GM13976 (cell line): ENCODE measurements around the gene CSTB.

Experiments used
- DNase-seq: peaks from one replicate; pipeline ENCODE4 v3.0.0; 2012; ENCODE audit warnings: low spot score
- CTCF ChIP-seq: IDR thresholded peaks from 2 replicates; pipeline ENCODE4 v1.5.1; 2012; ENCODE audit warnings: borderline replicate concordance, mild to moderate bottlenecking; ENCODE audit not compliant: insufficient read depth; ENCODE audit errors: extremely low read depth, missing control alignments, control extremely low read depth
- in situ Hi-C: fragments of 300-500 bp; cut with MboI; formaldehyde crosslinking; loops from one replicate; pipeline ENCODE4 v1.12.0; 2022; ENCODE audit warnings: low sequenced_read_pairs, mixed read lengths, inconsistent platforms; ENCODE audit not compliant: unreplicated experiment

CSTB gene

GRCh38 chr21:43810505-43811261 lies 34.6 kb upstream of the CSTB start:
- peak; percentile 93 for TF ChIP-seq CTCF
- peak; percentile 97 for DNase-seq
- in situ Hi-C loops: loop anchor here (10.0 to 25.0 kb wide), 3 partner anchors 134 to 477 kb away; partner anchors contain the start of gene AIRE

GRCh38 chr21:43809853-43810504 lies 33.9 kb upstream of the CSTB start:
- TF ChIP-seq CTCF: no peak
- in situ Hi-C loops: loop anchor here (10.0 to 25.0 kb wide), 3 partner anchors 135 to 477 kb away; partner anchors contain the start of gene AIRE
- no peak for DNase-seq

- TF ChIP-seq CTCF: no peak
- in situ Hi-C loops: loop anchor here (25.0 kb wide), 1 partner anchor 478 kb away; the partner anchor contains the start of gene AIRE
- DNase-seq: no peak
Observed at GRCh38 chr21:43809346-43809799, 33.3 kb upstream of the CSTB start.

GRCh38 chr21:43808832-43809251 lies 32.7 kb upstream of the CSTB start:
- no peak for DNase-seq
- no peak for TF ChIP-seq CTCF
- in situ Hi-C loops: loop anchor here (25.0 kb wide), 1 partner anchor 478 kb away; the partner anchor contains the start of gene AIRE

- TF ChIP-seq CTCF: no peak
- no peak for DNase-seq
- in situ Hi-C loops: loop anchor here (25.0 kb wide), 1 partner anchor 479 kb away; the partner anchor contains the start of gene AIRE
Observed at GRCh38 chr21:43808367-43808766, 32.3 kb upstream of the CSTB start.

DNA sequence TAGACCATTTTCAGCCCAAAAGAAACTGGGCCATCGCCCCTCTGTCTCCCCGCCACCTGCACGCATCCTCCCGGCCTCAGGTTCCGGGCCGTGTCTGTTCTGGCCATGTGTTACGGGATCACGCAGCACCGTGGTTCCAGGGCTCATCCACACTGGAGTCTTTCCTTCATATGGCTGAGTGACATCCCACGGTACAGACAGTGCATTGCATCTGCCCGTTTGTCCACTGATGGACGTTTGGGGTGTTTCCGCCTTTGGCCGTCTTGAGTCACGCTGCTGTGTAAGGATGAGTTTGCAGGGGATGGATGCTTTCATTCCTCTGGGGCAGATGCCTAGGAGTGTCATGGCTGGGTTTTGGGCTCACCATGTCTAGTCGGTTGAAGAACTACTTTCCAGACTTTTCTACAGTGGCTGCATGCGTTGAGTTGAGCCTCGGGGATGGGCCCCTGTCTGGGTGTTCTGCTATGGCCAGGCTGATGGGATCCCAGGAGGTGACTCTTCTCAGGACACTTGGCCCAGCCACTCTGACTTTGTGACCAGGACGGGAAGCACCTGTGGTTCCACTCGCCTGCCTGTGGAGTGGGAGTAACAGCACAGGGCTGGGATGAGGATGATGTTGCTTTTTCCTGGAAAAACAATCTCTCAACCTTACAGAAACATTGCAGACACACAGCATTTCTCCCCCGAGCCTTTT lies 30.1 kb upstream of the CSTB start:
- in situ Hi-C loops: loop anchor here (25.0 kb wide), 1 partner anchor 481 kb away; the partner anchor contains the start of gene AIRE
- no peak for DNase-seq
- no peak for TF ChIP-seq CTCF
